NOMO-1 treated with DMSO at 0.1 percent for 48 hours (cell line): ENCODE data around the gene TBC1D16.

ENCODE experiments used
- DNase-seq: peaks from one replicate; lab custom pipeline; 2025; ENCODE audit not compliant: unreplicated experiment; lab: John Stamatoyannopoulos, UW

Gene TBC1D16

GRCh38 chr17:79988185-79988971, 47.3 kb downstream of the TBC1D16 start:
- no peak for DNase-seq

GRCh38 chr17:79987935-79988184, 47.8 kb downstream of the TBC1D16 start:
- no peak for DNase-seq

- no peak for DNase-seq
Measured at GRCh38 chr17:79987187-79987934, 48.3 kb downstream of the TBC1D16 start.

- no peak for DNase-seq
Measured at GRCh38 chr17:79986411-79987186, 49.1 kb downstream of the TBC1D16 start.

- DNase-seq = no peak
Measured at GRCh38 chr17:79985943-79986391, 49.7 kb downstream of the TBC1D16 start.

GRCh38 chr17:79985361-79985942, 50.2 kb downstream of the TBC1D16 start:
- no peak for DNase-seq

GRCh38 chr17:79984877-79985276, 50.8 kb downstream of the TBC1D16 start:
- DNase-seq = no peak

GRCh38 chr17:79984045-79984840, 51.4 kb downstream of the TBC1D16 start:
- no peak for DNase-seq

- no peak for DNase-seq
Measured at GRCh38 chr17:79983456-79983855, 52.2 kb downstream of the TBC1D16 start.

- no peak for DNase-seq
Measured at GRCh38 chr17:79982986-79983385, 52.7 kb downstream of the TBC1D16 start.

GRCh38 chr17:79981661-79982101, 54.0 kb downstream of the TBC1D16 start:
- DNase-seq = no peak

GRCh38 chr17:79981090-79981489, 54.6 kb downstream of the TBC1D16 start:
- no peak for DNase-seq

- DNase-seq = no peak
Measured at GRCh38 chr17:79980246-79981043, 55.2 kb downstream of the TBC1D16 start.

GRCh38 chr17:79979816-79980215, 55.9 kb downstream of the TBC1D16 start:
- DNase-seq = no peak

- DNase-seq = no peak
Measured at GRCh38 chr17:79979221-79979741, 56.4 kb downstream of the TBC1D16 start.

GRCh38 chr17:79978548-79978855, 57.2 kb downstream of the TBC1D16 start:
- DNase-seq = no peak

GRCh38 chr17:79977708-79978547, 57.7 kb downstream of the TBC1D16 start:
- DNase-seq = no peak

GRCh38 chr17:79977161-79977631, 58.5 kb downstream of the TBC1D16 start:
- DNase-seq = no peak

- DNase-seq = no peak
Measured at GRCh38 chr17:79976451-79976850, 59.2 kb downstream of the TBC1D16 start.
